ENCODE results near the gene LRRC4.

Gene LRRC4

GRCh38 chr7:128000048-128000447 lies 31.2 kb downstream of the LRRC4 start:
- peaks cover 8% of the 10 kb centered on the region for H3K4me1 Mint-ChIP-seq (ENCODE audit: low read depth)
- H3K36me3 Mint-ChIP-seq (ENCODE audit: low read depth) = peaks cover 10% of the 10 kb centered on the region
- H3K9me3 Mint-ChIP-seq = no peaks in the 10 kb centered on the region
- H3K4me3 Mint-ChIP-seq = no peak overlapping the region
- no peak overlapping the region for H3K27ac Mint-ChIP-seq
- DNase-seq (ENCODE audit: low spot score) = no peak
- H3K27me3 Mint-ChIP-seq (ENCODE audit: low read depth) = no peaks in the 10 kb centered on the region

- Mint-ChIP-seq H3K36me3 (ENCODE audit: low read depth) (peaks cover 10% of the 10 kb centered on the region), H3K27me3 (ENCODE audit: low read depth) (no peaks in the 10 kb centered on the region), H3K27ac (no peak overlapping the region), H3K9me3 (no peaks in the 10 kb centered on the region), H3K4me3 (no peak overlapping the region), H3K4me1 (ENCODE audit: low read depth) (peaks cover 5% of the 10 kb centered on the region)
- DNase-seq (ENCODE audit: low spot score) = no peak
Observed at GRCh38 chr7:127998671-127999070, 32.6 kb downstream of the LRRC4 start.

GRCh38 chr7:127997226-127997922 lies 33.9 kb downstream of the LRRC4 start:
- no peaks in the 10 kb centered on the region for H3K27me3 Mint-ChIP-seq (ENCODE audit: low read depth)
- no peak overlapping the region for H3K27ac Mint-ChIP-seq
- H3K4me3 Mint-ChIP-seq = no peak overlapping the region
- no peaks in the 10 kb centered on the region for H3K4me1 Mint-ChIP-seq (ENCODE audit: low read depth)
- no peak for DNase-seq (ENCODE audit: low spot score)
- H3K9me3 Mint-ChIP-seq = no peaks in the 10 kb centered on the region
- H3K36me3 Mint-ChIP-seq (ENCODE audit: low read depth) = peaks cover 17% of the 10 kb centered on the region

- Mint-ChIP-seq H3K27me3 (ENCODE audit: low read depth) (no peaks in the 10 kb centered on the region), H3K4me3 (no peak overlapping the region), H3K36me3 (ENCODE audit: low read depth) (peaks cover 19% of the 10 kb centered on the region), H3K4me1 (ENCODE audit: low read depth) (no peaks in the 10 kb centered on the region), H3K9me3 (no peaks in the 10 kb centered on the region), H3K27ac (no peak overlapping the region)
- no peak for DNase-seq (ENCODE audit: low spot score)
Observed at GRCh38 chr7:127996253-127997071, 34.8 kb downstream of the LRRC4 start.

- Mint-ChIP-seq H3K36me3 (ENCODE audit: low read depth) (peaks cover 19% of the 10 kb centered on the region), H3K4me1 (ENCODE audit: low read depth) (no peaks in the 10 kb centered on the region), H3K4me3 (no peak overlapping the region), H3K9me3 (no peaks in the 10 kb centered on the region), H3K27ac (no peak overlapping the region), H3K27me3 (ENCODE audit: low read depth) (no peaks in the 10 kb centered on the region)
- DNase-seq (ENCODE audit: low spot score) = no peak
Observed at GRCh38 chr7:127995881-127996215, 35.4 kb downstream of the LRRC4 start.

GRCh38 chr7:127995156-127995880 lies 35.9 kb downstream of the LRRC4 start:
- Mint-ChIP-seq H3K36me3 (ENCODE audit: low read depth) (peaks cover 19% of the 10 kb centered on the region), H3K9me3 (no peaks in the 10 kb centered on the region), H3K27ac (no peak overlapping the region), H3K27me3 (ENCODE audit: low read depth) (no peaks in the 10 kb centered on the region), H3K4me1 (ENCODE audit: low read depth) (no peaks in the 10 kb centered on the region), H3K4me3 (no peak overlapping the region)
- DNase-seq (ENCODE audit: low spot score) = no peak

- Mint-ChIP-seq H3K4me1 (ENCODE audit: low read depth) (no peaks in the 10 kb centered on the region), H3K36me3 (ENCODE audit: low read depth) (peaks cover 19% of the 10 kb centered on the region), H3K9me3 (no peaks in the 10 kb centered on the region), H3K27me3 (ENCODE audit: low read depth) (no peaks in the 10 kb centered on the region), H3K4me3 (no peak overlapping the region), H3K27ac (no peak overlapping the region)
- DNase-seq (ENCODE audit: low spot score) = no peak
Observed at GRCh38 chr7:127993987-127994386, 37.2 kb downstream of the LRRC4 start.

- peaks cover 2% of the 10 kb centered on the region for H3K4me1 Mint-ChIP-seq (ENCODE audit: low read depth)
- H3K4me3 Mint-ChIP-seq = no peak overlapping the region
- no peak overlapping the region for H3K27ac Mint-ChIP-seq
- H3K27me3 Mint-ChIP-seq (ENCODE audit: low read depth) = no peaks in the 10 kb centered on the region
- no peak for DNase-seq (ENCODE audit: low spot score)
- no peaks in the 10 kb centered on the region for H3K9me3 Mint-ChIP-seq
- peaks cover 19% of the 10 kb centered on the region for H3K36me3 Mint-ChIP-seq (ENCODE audit: low read depth)
Observed at GRCh38 chr7:127993317-127993716, 37.9 kb downstream of the LRRC4 start.

GRCh38 chr7:127988751-127989150 lies 42.5 kb downstream of the LRRC4 start:
- Mint-ChIP-seq H3K36me3 (ENCODE audit: low read depth) (peaks cover 10% of the 10 kb centered on the region), H3K4me1 (ENCODE audit: low read depth) (peaks cover 5% of the 10 kb centered on the region), H3K9me3 (no peaks in the 10 kb centered on the region), H3K27ac (no peak overlapping the region), H3K4me3 (no peak overlapping the region), H3K27me3 (ENCODE audit: low read depth) (no peaks in the 10 kb centered on the region)
- DNase-seq (ENCODE audit: low spot score) = no peak

- Mint-ChIP-seq H3K27me3 (ENCODE audit: low read depth) (no peaks in the 10 kb centered on the region), H3K27ac (no peak overlapping the region), H3K4me3 (no peak overlapping the region), H3K9me3 (no peaks in the 10 kb centered on the region), H3K36me3 (ENCODE audit: low read depth) (no peaks in the 10 kb centered on the region), H3K4me1 (ENCODE audit: low read depth) (peaks cover 14% of the 10 kb centered on the region)
- no peak for DNase-seq (ENCODE audit: low spot score)
Observed at GRCh38 chr7:127986581-127987521, 44.4 kb downstream of the LRRC4 start.

GRCh38 chr7:127983804-127984332 lies 47.4 kb downstream of the LRRC4 start:
- Mint-ChIP-seq H3K4me1 (ENCODE audit: low read depth) (peaks cover 19% of the 10 kb centered on the region), H3K27ac (no peak overlapping the region), H3K36me3 (ENCODE audit: low read depth) (peaks cover 7% of the 10 kb centered on the region), H3K4me3 (no peak overlapping the region), H3K27me3 (ENCODE audit: low read depth) (no peaks in the 10 kb centered on the region), H3K9me3 (peaks cover 6% of the 10 kb centered on the region)
- DNase-seq (ENCODE audit: low spot score) = no peak

- H3K4me1 Mint-ChIP-seq (ENCODE audit: low read depth) = peaks cover 18% of the 10 kb centered on the region
- H3K36me3 Mint-ChIP-seq (ENCODE audit: low read depth) = peaks cover 22% of the 10 kb centered on the region
- H3K4me3 Mint-ChIP-seq = no peak overlapping the region
- DNase-seq (ENCODE audit: low spot score) = no peak
- no peaks in the 10 kb centered on the region for H3K27me3 Mint-ChIP-seq (ENCODE audit: low read depth)
- peaks cover 21% of the 10 kb centered on the region for H3K9me3 Mint-ChIP-seq
- H3K27ac Mint-ChIP-seq = no peak overlapping the region
Observed at GRCh38 chr7:127981965-127982364, 49.3 kb downstream of the LRRC4 start.

- peaks cover 22% of the 10 kb centered on the region for H3K9me3 Mint-ChIP-seq
- DNase-seq (ENCODE audit: low spot score) = no peak
- peaks cover 19% of the 10 kb centered on the region for H3K4me1 Mint-ChIP-seq (ENCODE audit: low read depth)
- no peak overlapping the region for H3K27ac Mint-ChIP-seq
- peaks cover 30% of the 10 kb centered on the region for H3K36me3 Mint-ChIP-seq (ENCODE audit: low read depth)
- no peaks in the 10 kb centered on the region for H3K27me3 Mint-ChIP-seq (ENCODE audit: low read depth)
- H3K4me3 Mint-ChIP-seq = no peak overlapping the region
Observed at GRCh38 chr7:127980901-127981300, 50.3 kb downstream of the LRRC4 start.

All from T-helper 2 cell treated with Interferon-gamma antibody and Interleukin-4, amounts not matched to agents 5 μg/mL and 100 μg/mL, for 36 hours (primary cell).